Parathyroid adenoma (tissue), 2 donors: ENCODE measurements around the gene PTPN22.

ENCODE experiments used
- H2AFZ ChIP-seq: fragments of 300-600 bp; sonication (generic); one replicate; pipeline ENCODE4 v1.7.0; 2017; ENCODE audit warnings: antibody characterized with exemption, mild to moderate bottlenecking
- H3K27ac ChIP-seq: fragments of 300-600 bp; sonication (generic); one replicate; pipeline ENCODE4 v1.7.0; 2017
- H3K27me3 ChIP-seq: fragments of 300-600 bp; sonication (generic); one replicate; pipeline ENCODE4 v1.7.0; 2017; ENCODE audit warnings: low read length; ENCODE audit not compliant: control insufficient read depth, insufficient read depth
- H3K36me3 ChIP-seq: fragments of 300-600 bp; sonication (generic); one replicate; pipeline ENCODE4 v1.7.0; 2017; ENCODE audit warnings: low read length; ENCODE audit not compliant: control insufficient read depth, insufficient read depth
- H3K4me1 ChIP-seq: fragments of 300-600 bp; sonication (generic); one replicate; pipeline ENCODE4 v1.7.0; 2017; ENCODE audit warnings: control low read depth
- H3K4me2 ChIP-seq: fragments of 300-600 bp; sonication (generic); one replicate; pipeline ENCODE4 v1.7.0; 2017; ENCODE audit warnings: low read length
- H3K4me3 ChIP-seq: fragments of 300-600 bp; sonication (generic); one replicate; pipeline ENCODE4 v1.7.0; 2017; ENCODE audit warnings: low read depth, low read length
- H3K79me2 ChIP-seq: fragments of 300-600 bp; sonication (generic); one replicate; pipeline ENCODE4 v1.7.0; 2017; ENCODE audit warnings: control low read depth
- H3K9ac ChIP-seq: fragments of 300-600 bp; sonication (generic); one replicate; pipeline ENCODE4 v1.7.0; 2017; ENCODE audit warnings: mild to moderate bottlenecking
- H3K9me3 ChIP-seq: fragments of 300-600 bp; sonication (generic); one replicate; pipeline ENCODE4 v1.7.0; 2017; ENCODE audit warnings: low read length; ENCODE audit not compliant: control insufficient read depth
- TF ChIP-seq, protein P1 (sequence below): fragments of 300-600 bp; sonication (generic); IDR thresholded peaks from one replicate; pipeline ENCODE4 v1.7.0; 2017; ENCODE audit warnings: antibody characterized with exemption, mild to moderate bottlenecking
- donor health status: primary hyperparathyroidism.

Gene PTPN22

DNA sequence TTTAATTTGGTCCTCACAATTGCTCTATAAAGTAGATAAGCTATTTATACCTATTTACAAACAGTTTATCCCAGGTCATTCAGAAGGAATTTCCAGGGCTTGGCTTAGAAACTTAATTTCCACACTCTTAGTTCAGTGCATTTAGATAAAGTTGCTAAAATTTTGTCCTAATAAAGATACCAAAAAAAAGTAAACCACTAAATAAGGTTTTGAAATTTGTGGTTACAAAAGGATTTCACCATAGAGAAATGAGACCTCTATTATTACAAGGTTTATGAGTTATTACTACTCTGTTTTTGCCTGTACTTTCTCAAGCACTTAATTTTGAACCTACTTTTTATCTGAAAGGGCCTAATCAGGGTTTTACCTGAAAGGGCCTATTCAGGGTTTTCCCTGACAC is 22.4 kb downstream of the PTPN22 start:
- TF ChIP-seq, protein P1, sequence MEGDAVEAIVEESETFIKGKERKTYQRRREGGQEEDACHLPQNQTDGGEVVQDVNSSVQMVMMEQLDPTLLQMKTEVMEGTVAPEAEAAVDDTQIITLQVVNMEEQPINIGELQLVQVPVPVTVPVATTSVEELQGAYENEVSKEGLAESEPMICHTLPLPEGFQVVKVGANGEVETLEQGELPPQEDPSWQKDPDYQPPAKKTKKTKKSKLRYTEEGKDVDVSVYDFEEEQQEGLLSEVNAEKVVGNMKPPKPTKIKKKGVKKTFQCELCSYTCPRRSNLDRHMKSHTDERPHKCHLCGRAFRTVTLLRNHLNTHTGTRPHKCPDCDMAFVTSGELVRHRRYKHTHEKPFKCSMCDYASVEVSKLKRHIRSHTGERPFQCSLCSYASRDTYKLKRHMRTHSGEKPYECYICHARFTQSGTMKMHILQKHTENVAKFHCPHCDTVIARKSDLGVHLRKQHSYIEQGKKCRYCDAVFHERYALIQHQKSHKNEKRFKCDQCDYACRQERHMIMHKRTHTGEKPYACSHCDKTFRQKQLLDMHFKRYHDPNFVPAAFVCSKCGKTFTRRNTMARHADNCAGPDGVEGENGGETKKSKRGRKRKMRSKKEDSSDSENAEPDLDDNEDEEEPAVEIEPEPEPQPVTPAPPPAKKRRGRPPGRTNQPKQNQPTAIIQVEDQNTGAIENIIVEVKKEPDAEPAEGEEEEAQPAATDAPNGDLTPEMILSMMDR = no peak
- Histone ChIP-seq H3K27me3 (no peaks in the 10 kb centered on the region), H3K79me2 (no peaks in the 10 kb centered on the region), H3K27ac (no peak overlapping the region), H3K4me3 (no peak overlapping the region), H3K4me1 (no peaks in the 10 kb centered on the region), H3K36me3 (no peaks in the 10 kb centered on the region), H3K9me3 (no peaks in the 10 kb centered on the region), H2AFZ (no peak overlapping the region), H3K9ac (no peak overlapping the region), H3K4me2 (no peak overlapping the region)

DNA sequence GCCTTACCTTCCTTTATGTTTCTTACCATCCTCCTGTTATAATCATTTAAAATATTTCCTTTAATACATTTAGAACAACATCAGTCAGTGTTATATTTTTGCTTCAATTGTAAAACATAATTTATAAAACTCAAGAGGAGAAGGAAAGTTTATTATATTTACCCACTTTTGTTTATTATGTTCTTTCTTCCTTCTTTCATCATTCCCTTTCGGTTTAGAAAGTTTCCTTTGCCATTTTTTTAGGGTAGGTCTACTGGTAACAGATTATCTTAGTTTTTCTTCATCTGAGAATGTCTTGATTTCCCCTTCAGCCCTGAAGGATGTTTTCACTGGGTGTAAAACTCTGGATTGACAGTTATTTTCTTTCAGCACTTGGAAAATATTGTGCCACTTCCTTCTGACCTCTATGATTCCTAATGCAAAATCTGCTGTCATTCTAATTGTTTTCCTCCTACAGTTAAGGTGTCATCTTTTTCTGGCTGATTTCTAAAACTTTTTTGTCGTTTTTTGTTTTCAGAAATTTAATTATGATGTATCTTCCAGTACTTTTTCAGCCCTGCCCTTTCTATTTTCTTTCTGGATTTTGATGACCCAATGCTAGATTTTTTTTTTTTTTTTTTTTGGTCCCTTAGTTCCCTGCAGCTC is 25.0 kb downstream of the PTPN22 start:
- no peaks in the 10 kb centered on the region for H3K36me3 ChIP-seq

DNA sequence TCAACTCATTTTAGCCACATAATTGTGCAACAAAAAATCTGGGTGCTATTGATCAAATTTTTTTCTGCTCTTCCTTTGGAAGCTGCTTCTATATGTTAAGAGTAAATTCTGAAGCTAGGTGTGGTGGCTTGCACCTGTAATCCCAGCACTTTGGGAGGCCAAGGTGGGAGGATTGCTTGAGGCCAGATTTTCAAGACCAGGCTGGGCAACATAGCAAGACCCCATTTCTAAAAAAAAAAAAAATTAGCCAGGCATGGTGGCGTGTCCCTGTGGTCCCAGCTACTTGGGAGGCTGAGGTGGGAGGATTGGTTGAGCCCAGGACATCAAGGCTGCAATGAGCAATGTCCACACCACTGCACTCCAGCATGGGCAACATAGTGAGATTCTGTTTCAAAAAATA is 35.0 kb downstream of the PTPN22 start:
- Histone ChIP-seq H3K36me3 (no peaks in the 10 kb centered on the region), H3K4me1 (no peaks in the 10 kb centered on the region), H3K79me2 (no peaks in the 10 kb centered on the region), H3K9me3 (no peaks in the 10 kb centered on the region), H3K4me2 (no peak overlapping the region), H2AFZ (no peak overlapping the region), H3K4me3 (no peak overlapping the region), H3K27ac (no peak overlapping the region), H3K9ac (no peak overlapping the region), H3K27me3 (no peaks in the 10 kb centered on the region)
- TF ChIP-seq, protein P1 = no peak

More for the DNA sequence above, 25.0 kb downstream of the PTPN22 start:
- Histone ChIP-seq H3K4me2 (no peak overlapping the region), H3K27ac (no peak overlapping the region), H2AFZ (no peak overlapping the region), H3K4me1 (no peaks in the 10 kb centered on the region), H3K9me3 (no peaks in the 10 kb centered on the region), H3K27me3 (no peaks in the 10 kb centered on the region), H3K4me3 (no peak overlapping the region), H3K9ac (no peak overlapping the region), H3K79me2 (no peaks in the 10 kb centered on the region)
- TF ChIP-seq, protein P1 = no peak

DNA sequence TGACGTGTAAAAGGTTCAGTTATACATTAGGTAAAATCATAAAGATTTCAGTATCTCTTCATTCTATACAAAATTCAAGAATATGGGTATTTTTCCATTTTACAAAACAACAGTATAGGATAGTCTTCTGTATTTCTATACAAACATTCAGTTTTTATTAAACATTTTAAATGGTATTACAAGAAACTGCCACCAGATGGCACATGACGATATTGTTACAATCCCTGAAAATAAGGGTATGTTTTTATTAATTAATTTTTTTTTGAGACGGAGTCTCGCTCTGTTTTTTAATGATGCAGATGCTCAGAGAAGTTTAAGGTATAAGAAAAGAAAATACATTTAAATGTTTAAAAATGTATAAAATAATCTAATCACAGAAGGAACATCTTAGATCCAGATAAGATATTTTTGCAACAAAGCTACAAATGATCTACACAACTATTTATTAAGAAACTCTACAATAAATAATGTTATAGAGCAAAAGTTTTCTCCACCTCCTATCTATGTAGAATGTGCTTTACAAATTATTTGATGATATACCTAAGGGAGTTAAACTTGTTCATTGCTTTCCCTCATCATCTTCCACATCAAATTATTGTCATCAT is 35.7 kb downstream of the PTPN22 start:
- TF ChIP-seq, protein P1 = peak; percentile 52
- Histone ChIP-seq H3K36me3 (no peaks in the 10 kb centered on the region), H3K27ac (no peak overlapping the region), H3K4me2 (no peak overlapping the region), H3K27me3 (no peaks in the 10 kb centered on the region), H3K9me3 (no peaks in the 10 kb centered on the region), H3K79me2 (no peaks in the 10 kb centered on the region), H2AFZ (no peak overlapping the region), H3K4me1 (no peaks in the 10 kb centered on the region), H3K4me3 (no peak overlapping the region), H3K9ac (no peak overlapping the region)

DNA sequence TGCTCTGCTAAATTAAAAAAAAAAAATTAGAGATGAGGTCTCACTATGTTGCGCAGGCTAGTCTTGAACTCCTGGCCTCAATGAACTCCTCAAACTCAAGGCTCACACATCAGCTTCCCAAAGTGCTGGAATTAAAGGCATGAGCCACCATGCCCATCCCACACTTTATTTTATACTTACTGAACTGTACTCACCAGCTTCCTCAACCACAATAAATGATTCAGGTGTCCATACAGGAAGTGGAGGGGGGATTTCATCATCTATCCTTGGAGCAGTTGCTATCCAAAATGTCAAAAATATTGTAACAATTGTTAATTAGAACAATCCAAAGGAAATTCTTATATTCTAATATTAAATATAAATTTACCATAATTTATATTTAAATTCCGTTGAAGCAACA is 36.8 kb downstream of the PTPN22 start:
- Histone ChIP-seq H3K27me3 (no peaks in the 10 kb centered on the region), H3K9me3 (no peaks in the 10 kb centered on the region), H3K9ac (no peak overlapping the region), H2AFZ (no peak overlapping the region), H3K4me2 (no peak overlapping the region), H3K79me2 (no peaks in the 10 kb centered on the region), H3K4me3 (no peak overlapping the region), H3K27ac (no peak overlapping the region), H3K36me3 (no peaks in the 10 kb centered on the region), H3K4me1 (no peaks in the 10 kb centered on the region)
- TF ChIP-seq, protein P1 = no peak
